GM18498 (cell line): ENCODE results near the gene ZNF232.
"Not testable (repeated sequence)": the region's sequence is repeated elsewhere in the genome, so short reads cannot be mapped to it uniquely, and the experiment has no call there.

ENCODE experiments used
- ATAC-seq: cut with Tn5 transposase; IDR thresholded peaks from one replicate; pipeline ENCODE4 v1.9.1; 2021; ENCODE audit warnings: mild to moderate bottlenecking, moderate library complexity; ENCODE audit not compliant: unreplicated experiment

Gene ZNF232

GRCh38 chr17:5111402-5112204, at the start of gene ZNF232:
ZNF232 (minus strand) TSS chr17:5111878; CDS start chr17:5111822, 56 bp downstream.
- ATAC-seq: peak; percentile 89

- not testable (repeated sequence) for ATAC-seq
These were observed 49.0 kb upstream of the ZNF232 start for GRCh38 chr17:5160702-5161101.

DNA sequence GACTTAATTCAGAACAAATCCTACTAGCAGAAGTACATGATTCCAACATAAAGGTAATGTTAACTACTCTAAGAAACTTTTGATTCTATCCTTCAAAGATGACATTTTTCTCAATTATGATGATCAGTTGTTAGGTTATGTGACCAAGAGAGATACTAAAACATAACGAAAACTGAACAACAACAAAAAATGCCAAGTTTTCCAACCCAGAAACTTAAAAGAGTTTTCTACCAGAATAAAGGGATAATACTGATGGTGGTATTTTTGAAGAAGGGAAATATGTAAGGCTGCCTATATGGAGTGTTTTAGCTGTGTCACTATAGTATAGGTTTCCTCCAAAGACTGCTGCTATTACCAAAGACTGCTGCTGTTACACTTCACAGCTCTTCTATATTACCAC, 34.4 kb upstream of the ZNF232 start:
- not testable (repeated sequence) for ATAC-seq

DNA sequence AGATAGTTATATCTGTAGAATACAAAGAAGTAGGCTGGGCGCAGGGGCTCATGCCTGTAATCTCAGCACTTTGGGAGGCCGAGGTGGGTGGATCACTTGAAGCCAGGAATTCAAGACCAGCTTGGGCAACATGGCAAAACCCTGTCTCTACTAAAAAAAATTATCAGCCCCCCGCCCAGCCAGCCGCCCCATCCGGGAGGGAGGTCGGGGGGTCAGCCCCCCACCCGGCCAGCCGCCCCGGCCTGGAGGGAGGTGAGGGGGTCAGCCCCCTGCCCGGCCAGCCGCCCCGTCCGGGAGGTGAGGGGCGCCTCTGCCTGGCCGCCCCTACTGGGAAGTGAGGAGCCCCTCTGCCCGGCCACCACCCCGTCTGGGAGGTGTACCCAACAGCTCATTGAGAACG, 31.2 kb upstream of the ZNF232 start:
- not testable (repeated sequence) for ATAC-seq

- no peak for ATAC-seq
These were observed 27.7 kb upstream of the ZNF232 start for GRCh38 chr17:5139458-5139732.

GRCh38 chr17:5138616-5139457, 27.2 kb upstream of the ZNF232 start:
- ATAC-seq: no peak

- ATAC-seq: not testable (repeated sequence)
These were observed 26.5 kb upstream of the ZNF232 start for GRCh38 chr17:5138198-5138544.

DNA sequence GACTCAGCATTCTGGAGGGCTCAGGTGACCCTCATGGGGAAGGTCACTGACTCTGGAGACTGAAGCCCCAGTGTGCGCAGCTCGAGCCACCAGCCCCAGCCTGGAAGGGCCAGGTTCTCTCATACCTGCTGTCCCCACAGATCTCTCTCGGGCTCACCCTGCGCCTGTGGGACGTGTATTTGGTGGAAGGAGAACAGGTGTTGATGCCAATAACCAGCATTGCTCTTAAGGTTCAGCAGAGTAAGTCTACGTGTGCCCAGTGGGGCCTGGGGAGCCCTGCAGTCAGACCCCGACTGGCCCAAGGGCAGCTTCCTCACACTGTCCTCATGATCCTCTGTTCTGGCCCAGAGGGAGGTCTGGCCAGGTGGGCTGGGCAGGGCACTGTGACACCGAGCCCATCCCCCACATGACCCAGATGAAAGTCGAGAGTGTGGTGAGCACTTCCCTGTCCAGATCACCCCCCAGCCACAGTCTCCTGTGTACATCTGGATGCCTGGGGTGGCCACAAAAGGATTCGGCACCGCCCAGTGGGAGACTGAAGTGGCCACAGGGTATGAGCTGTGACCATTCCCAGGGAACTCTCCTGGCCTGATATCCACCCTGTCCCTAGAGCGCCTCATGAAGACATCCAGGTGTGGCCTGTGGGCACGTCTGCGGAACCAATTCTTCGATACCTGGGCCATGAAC, 26.0 kb upstream of the ZNF232 start:
- ATAC-seq: not testable (repeated sequence)

GRCh38 chr17:5136580-5137412, 25.1 kb upstream of the ZNF232 start:
- ATAC-seq: not testable (repeated sequence)

GRCh38 chr17:5135726-5136579, 24.3 kb upstream of the ZNF232 start:
- ATAC-seq: no peak

DNA sequence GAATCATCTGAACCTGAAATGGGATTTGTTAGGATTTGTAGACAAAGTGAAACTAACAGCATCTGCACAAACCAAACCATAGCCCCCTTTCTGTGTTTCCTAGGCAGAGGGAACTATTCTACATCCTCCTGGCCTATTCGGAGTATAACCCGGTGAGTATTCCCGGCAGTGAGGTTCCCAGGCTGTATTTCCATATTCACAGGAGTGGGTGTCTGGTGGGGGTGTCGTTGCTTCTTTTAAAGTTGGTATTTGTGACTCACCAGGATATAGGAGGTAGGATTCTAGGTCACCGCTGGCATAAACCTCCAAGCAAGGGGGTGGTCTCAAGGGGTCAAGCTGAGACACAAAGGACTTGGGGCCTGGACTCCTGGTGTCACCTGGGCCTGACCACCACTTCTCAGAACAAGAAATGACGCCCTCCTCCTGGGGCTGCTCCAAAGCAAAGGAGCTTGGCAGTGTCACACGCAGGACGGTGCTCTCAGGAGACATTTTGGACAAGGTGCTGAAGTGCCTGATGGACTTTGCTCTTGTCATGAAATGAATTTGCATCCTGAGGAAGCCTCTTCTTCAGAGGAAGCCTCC, 23.5 kb upstream of the ZNF232 start:
- ATAC-seq: not testable (repeated sequence)

DNA sequence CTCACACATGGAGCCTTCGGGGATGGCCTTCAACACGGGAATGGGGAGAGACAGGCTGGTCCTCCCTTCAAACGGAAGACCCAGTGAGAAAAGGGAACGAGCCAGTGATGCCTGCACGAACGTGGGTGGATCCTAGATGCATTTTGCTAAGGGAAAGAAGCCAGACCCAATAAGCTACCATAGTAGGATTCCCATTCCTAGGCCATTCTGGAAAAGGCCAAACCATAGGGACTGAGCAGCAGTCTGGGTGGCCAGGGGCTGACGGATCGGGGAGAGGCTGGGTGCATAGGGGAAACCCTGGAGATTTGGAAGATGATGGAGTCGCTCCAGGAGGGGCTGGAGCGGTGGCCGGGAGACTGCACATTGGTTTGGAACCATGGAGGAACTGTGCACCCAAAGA, 22.9 kb upstream of the ZNF232 start:
- not testable (repeated sequence) for ATAC-seq

DNA sequence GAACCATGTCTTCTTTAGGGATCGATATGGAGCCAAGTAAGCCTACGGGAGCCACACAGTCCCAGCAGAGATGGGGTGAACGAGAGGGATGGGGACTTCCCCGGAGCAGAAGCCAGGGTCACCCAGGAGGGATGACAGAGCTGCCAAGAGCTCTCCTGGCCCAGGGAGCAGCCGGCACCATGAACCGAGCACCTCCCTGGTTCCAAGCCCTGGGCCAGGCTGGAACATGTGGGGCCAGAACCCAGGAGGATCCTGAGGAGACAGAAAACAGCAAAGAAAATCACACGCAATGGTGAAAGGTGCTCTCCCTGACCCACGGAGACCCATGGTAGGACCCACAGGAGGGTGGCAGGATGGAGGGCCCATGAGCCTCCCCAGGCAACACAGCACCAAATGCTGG, 22.3 kb upstream of the ZNF232 start:
- ATAC-seq: not testable (repeated sequence)

- ATAC-seq: no peak
These were observed 21.6 kb upstream of the ZNF232 start for GRCh38 chr17:5133311-5133710.

DNA sequence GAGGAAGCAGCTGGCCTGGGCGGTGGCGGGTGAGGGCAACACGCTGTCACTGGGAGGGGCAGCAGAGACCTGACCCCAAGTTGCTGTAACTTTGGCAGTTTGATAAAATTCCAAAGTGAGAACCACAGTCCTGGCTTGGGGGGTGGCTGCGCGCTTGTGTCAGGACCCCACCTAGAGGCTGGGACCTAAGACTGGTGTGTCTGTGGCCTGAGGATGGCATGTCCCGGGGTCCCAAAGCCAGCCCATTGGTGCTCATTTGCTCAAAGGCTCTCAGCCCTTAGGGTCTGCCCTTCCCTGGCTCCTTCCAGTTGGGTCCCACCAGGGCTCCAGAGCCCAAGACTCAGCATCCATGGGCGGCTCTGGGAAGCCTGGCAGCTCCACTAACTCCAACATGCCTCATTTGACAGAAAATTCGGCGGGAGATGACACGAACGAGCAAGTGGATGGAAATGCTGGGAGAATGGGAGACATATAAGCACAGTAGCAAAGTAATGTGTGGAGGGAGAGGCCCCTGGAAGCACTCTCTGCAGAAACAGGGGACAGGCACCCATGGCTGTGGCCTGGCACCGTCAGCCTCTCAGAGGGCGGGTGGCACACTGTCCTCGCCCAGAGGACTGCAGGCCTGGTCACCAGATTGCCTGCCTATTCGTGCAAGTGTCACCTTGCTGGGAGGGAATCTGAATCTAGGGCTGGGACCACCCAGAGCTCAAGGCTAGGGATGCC, 21.0 kb upstream of the ZNF232 start:
- ATAC-seq: not testable (repeated sequence)

- ATAC-seq: not testable (repeated sequence)
These were observed 20.3 kb upstream of the ZNF232 start for GRCh38 chr17:5131799-5132502.

- ATAC-seq: no peak
These were observed 19.6 kb upstream of the ZNF232 start for GRCh38 chr17:5131146-5131715.

GRCh38 chr17:5130687-5131086, 19.0 kb upstream of the ZNF232 start:
- ATAC-seq: not testable (repeated sequence)
